HepG2 (cell line): ENCODE measurements around the gene SPATA31E1. TPM values are rescaled to one million over a fixed set of nuclear protein-coding genes. Genes with fewer than 3 reads are reported as not detected.

Experiments used
- ATAC-seq: fragments of 200-7000 bp; cut with Tn5 transposase; 3 replicates; pipeline ENCODE4 v1.9.1; 2020; ENCODE audit warnings: mild to moderate bottlenecking, moderate library complexity
- BruUV-seq: library from RNA; stranded (reverse); fragments of 400-500 nt; replicated peaks from 2 replicates; lab custom pipeline; 2021; lab: Mats Ljungman, UMichigan
- CTCF ChIA-PET: fragments of 300-600 bp; formaldehyde crosslinking; extraction: SDS; loops from one replicate; lab custom pipeline; 2021; ENCODE audit warnings: low total read pairs, inconsistent platforms, low intra/inter-chr PET ratio; lab: Yijun Ruan, JAX
- POLR2A ChIA-PET: fragments of 350-600 bp; sonication (Branson Sonifier 250); formaldehyde crosslinking; loops from one replicate; lab custom pipeline; 2020; ENCODE audit warnings: antibody characterized with exemption, inconsistent platforms; lab: Yijun Ruan, JAX
- DNase-seq: peaks from one replicate; pipeline ENCODE4 v3.0.0-alpha.2; 2015; ENCODE audit warnings: low spot score
- FAIRE-seq: peaks from 3 replicates; lab custom pipeline; 2011; peaks lifted over from hg19 to GRCh38; lab: Jason Lieb, UNC
- H2AFZ ChIP-seq: one replicate; pipeline ENCODE4 v1.6.1; 2011; ENCODE audit warnings: low read length, inconsistent platforms
- H3K27ac ChIP-seq: fragments of 300-600 bp; 3 replicates; pipeline ENCODE4 v1.8.0; 2011; ENCODE audit warnings: mixed run types, mild to moderate bottlenecking, mixed read lengths, low read length, inconsistent platforms; ENCODE audit not compliant: insufficient read depth; ENCODE audit errors: extremely low read length
- H3K27me3 ChIP-seq, 2 experiments: fragments of 200-600 bp in 1 of 2; 2 replicates in 1 of 2; 3 replicates in 1 of 2; pipeline versions ENCODE4 v1.6.0 to v1.8.0; 2011; ENCODE audit warnings: low read length in 2 of 2, mild to moderate bottlenecking in 2 of 2, moderate library complexity in 2 of 2, inconsistent platforms in 1 of 2; ENCODE audit not compliant: insufficient read depth in 2 of 2, control insufficient read depth in 1 of 2
- H3K36me3 ChIP-seq, 2 experiments: fragments of 200-600 bp in 1 of 2; replicated peaks in 1 of 2; 2 replicates in 1 of 2; 3 replicates in 1 of 2; pipeline versions ENCODE4 v1.5.1 to v1.8.0; 2011; ENCODE audit warnings: low read length in 2 of 2, inconsistent platforms in 1 of 2; ENCODE audit not compliant: insufficient read depth in 2 of 2, control insufficient read depth in 1 of 2
- H3K4me1 ChIP-seq: 2 replicates; pipeline ENCODE4 v1.5.1; 2012; ENCODE audit warnings: low read length, inconsistent platforms; ENCODE audit not compliant: insufficient read depth
- H3K4me2 ChIP-seq: 2 replicates; pipeline ENCODE4 v1.6.0; 2011; ENCODE audit warnings: low read depth, low read length, inconsistent platforms
- H3K4me3 ChIP-seq, 3 experiments: fragments of 200-600 bp in 1 of 3; sonication (generic), shearing (Covaris generic) in 1 of 3; replicated peaks in 1 of 3; 2 replicates each; pipeline ENCODE4 v1.5.1; 2011 to 2016; ENCODE audit warnings: low read length in 3 of 3, inconsistent platforms in 2 of 3, low read depth in 2 of 3, mild to moderate bottlenecking in 2 of 3, control low read depth in 1 of 3, mixed read lengths in 1 of 3; ENCODE audit not compliant: insufficient read depth in 1 of 3
- H3K79me2 ChIP-seq: one replicate; pipeline ENCODE4 v1.6.1; 2011; ENCODE audit warnings: low read length, inconsistent platforms; ENCODE audit not compliant: insufficient read depth
- H3K9ac ChIP-seq: 2 replicates; pipeline ENCODE4 v1.6.0; 2011; ENCODE audit warnings: mild to moderate bottlenecking, low read depth, low read length, inconsistent platforms; ENCODE audit not compliant: insufficient read depth
- H3K9me3 ChIP-seq: 2 replicates; pipeline ENCODE4 v1.5.1; 2012; ENCODE audit warnings: mild to moderate bottlenecking, low read length
- H4K20me1 ChIP-seq: 2 replicates; pipeline ENCODE4 v1.6.0; 2011; ENCODE audit warnings: inconsistent platforms, mild to moderate bottlenecking, low read length, moderate library complexity; ENCODE audit not compliant: insufficient read depth
- MAFF ChIP-seq: IDR thresholded peaks from 2 replicates; pipeline ENCODE4 v1.6.1; 2011; ENCODE audit warnings: low read depth, low read length, improper control_type of control experiment
- MIER2 ChIP-seq: IDR thresholded peaks from 2 replicates; pipeline ENCODE4 v1.6.1; 2016; ENCODE audit warnings: missing biosample characterization, missing genetic modification reagents
- PAF1 ChIP-seq: IDR thresholded peaks from 2 replicates; pipeline ENCODE4 v1.6.1; 2016; ENCODE audit warnings: missing genetic modification reagents, missing compliant biosample characterization
- ZNF30 ChIP-seq: sonication (generic); formaldehyde crosslinking; IDR thresholded peaks from 2 replicates; pipeline ENCODE4 v1.5.0; 2020; ENCODE audit warnings: mild to moderate bottlenecking, missing genetic modification reagents
- ZNF782 ChIP-seq: sonication (generic); formaldehyde crosslinking; IDR thresholded peaks from 2 replicates; pipeline ENCODE4 v1.4.0; 2020; ENCODE audit warnings: missing genetic modification reagents, mild to moderate bottlenecking, borderline replicate concordance
- WGBS: methylation state at CpG from one replicate; pipeline ENCODE4 v1.1.6; 2017; ENCODE audit warnings: low lambda C conversion rate; 5-methylcytosine and 5-hydroxymethylcytosine counted together
- in situ Hi-C: cut with HindIII; loops from 2 replicates; pipeline ENCODE4 v1.10.0; 2017; ENCODE audit warnings: low pct_unique_long_range_greater_than_20kb; ENCODE audit not compliant: extremely low pct_ligation_motif_present
- intact Hi-C: fragments of 100-400 bp; cut with micrococcal nuclease; formaldehyde crosslinking; loops from one replicate; pipeline ENCODE4 v1.10.0; 2022; ENCODE audit not compliant: unreplicated experiment
- polyA plus RNA-seq, 8 experiments: library from polyadenylated mRNA; depleted of rRNA in 3 of 8; stranded (reverse) in 7 of 8; unstranded in 1 of 8; fragments of >200 nt; fragmentation: Illumina TruSeq in 4 of 8; extraction: Trizol in 4 of 8; gene quantifications; 2 replicates each; pipeline versions ENCODE4 v1.2.1 to v1.2.3, GENCODE V29; 2011 to 2016; ENCODE audit warnings: low read depth in 4 of 8, missing spikeins in 1 of 8, mixed read lengths in 1 of 8; ENCODE audit not compliant: insufficient read depth in 1 of 8
- total RNA-seq, 5 experiments: library from RNA; depleted of rRNA; stranded (reverse); fragments of >200 nt; fragmentation: Illumina TruSeq; extraction: Trizol; gene quantifications; 2 replicates each; pipeline ENCODE4 v1.2.3, GENCODE V29; 2016; ENCODE audit warnings: low read depth in 1 of 5
- TF ChIP-seq, protein P1 (sequence below): sonication (generic); formaldehyde crosslinking; IDR thresholded peaks from 2 replicates; pipeline ENCODE4 v1.4.0; 2020; ENCODE audit warnings: mild to moderate bottlenecking, missing genetic modification reagents
- TF ChIP-seq, protein P2 (sequence below): sonication (generic); formaldehyde crosslinking; IDR thresholded peaks from 2 replicates; pipeline ENCODE4 v1.4.0; 2020; ENCODE audit warnings: missing genetic modification reagents
- TF ChIP-seq, protein P3 (sequence below): IDR thresholded peaks from 2 replicates; pipeline ENCODE4 v1.6.1; 2016; ENCODE audit warnings: mild to moderate bottlenecking, missing biosample characterization, missing genetic modification reagents
- TF ChIP-seq, protein P4 (sequence below): sonication (generic); formaldehyde crosslinking; IDR thresholded peaks from one replicate; pipeline ENCODE4 v1.5.1; 2020; ENCODE audit warnings: mild to moderate bottlenecking, missing genetic modification reagents; ENCODE audit errors: not compliant biosample characterization
- TF ChIP-seq, protein P5 (sequence below): IDR thresholded peaks from 2 replicates; pipeline ENCODE4 v1.6.1; 2018; ENCODE audit warnings: missing genetic modification reagents

SPATA31E1 gene
- total and polyA plus RNA-seq, 2 of the 13 experiments (the other 11 are each of a cell fraction or from before 2014, with no cell fraction given): not detected

DNA sequence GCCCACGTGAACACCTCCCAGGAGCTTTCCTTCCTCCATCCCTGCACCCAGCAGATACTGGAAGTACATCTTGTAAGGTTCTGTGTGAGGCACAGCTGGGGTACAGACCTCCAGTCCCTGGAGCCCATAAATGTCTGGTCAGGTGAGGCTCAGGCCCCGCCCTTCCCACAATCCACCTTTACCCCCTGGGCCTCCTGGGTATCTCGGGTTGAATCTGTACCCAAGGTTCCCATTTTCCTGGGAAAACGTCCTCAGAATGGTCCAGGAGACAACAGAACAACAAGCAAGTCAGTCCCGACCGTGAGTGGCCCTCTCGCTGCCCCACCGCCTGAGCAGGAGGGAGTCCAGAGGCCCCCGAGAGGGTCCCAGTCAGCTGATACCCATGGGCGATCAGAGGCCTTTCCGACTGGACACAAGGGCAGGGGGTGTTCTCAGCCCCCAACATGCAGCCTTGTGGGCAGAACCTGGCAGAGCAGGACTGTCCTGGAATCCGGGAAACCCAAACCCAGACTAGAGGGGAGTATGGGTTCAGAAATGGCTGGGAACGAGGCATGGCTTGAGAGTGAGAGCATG lies 4.3 kb downstream of the SPATA31E1 start:
- BruUV-seq: no TSS peak
- H2AFZ ChIP-seq: no peak overlapping the region
- H3K27me3 ChIP-seq: peaks cover 6 to 41% of the 10 kb centered on the region in 2 experiments; a peak in 4 of 5 replicates
- TF ChIP-seq PAF1 (CRISPR knock-in tag) (no peak), ZNF782 (CRISPR knock-in tag) (no peak), MIER2 (CRISPR knock-in tag) (no peak), MAFF (no peak), ZNF30 (CRISPR knock-in tag) (no peak)
- TF ChIP-seq, protein P1, sequence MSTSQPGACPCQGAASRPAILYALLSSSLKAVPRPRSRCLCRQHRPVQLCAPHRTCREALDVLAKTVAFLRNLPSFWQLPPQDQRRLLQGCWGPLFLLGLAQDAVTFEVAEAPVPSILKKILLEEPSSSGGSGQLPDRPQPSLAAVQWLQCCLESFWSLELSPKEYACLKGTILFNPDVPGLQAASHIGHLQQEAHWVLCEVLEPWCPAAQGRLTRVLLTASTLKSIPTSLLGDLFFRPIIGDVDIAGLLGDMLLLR (CRISPR knock-in tag): no peak
- TF ChIP-seq, protein P2, sequence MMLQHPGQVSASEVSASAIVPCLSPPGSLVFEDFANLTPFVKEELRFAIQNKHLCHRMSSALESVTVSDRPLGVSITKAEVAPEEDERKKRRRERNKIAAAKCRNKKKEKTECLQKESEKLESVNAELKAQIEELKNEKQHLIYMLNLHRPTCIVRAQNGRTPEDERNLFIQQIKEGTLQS: no peak
- TF ChIP-seq, protein P3, sequence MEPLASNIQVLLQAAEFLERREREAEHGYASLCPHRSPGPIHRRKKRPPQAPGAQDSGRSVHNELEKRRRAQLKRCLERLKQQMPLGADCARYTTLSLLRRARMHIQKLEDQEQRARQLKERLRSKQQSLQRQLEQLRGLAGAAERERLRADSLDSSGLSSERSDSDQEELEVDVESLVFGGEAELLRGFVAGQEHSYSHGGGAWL (CRISPR knock-in tag): no peak
- TF ChIP-seq, protein P4, sequence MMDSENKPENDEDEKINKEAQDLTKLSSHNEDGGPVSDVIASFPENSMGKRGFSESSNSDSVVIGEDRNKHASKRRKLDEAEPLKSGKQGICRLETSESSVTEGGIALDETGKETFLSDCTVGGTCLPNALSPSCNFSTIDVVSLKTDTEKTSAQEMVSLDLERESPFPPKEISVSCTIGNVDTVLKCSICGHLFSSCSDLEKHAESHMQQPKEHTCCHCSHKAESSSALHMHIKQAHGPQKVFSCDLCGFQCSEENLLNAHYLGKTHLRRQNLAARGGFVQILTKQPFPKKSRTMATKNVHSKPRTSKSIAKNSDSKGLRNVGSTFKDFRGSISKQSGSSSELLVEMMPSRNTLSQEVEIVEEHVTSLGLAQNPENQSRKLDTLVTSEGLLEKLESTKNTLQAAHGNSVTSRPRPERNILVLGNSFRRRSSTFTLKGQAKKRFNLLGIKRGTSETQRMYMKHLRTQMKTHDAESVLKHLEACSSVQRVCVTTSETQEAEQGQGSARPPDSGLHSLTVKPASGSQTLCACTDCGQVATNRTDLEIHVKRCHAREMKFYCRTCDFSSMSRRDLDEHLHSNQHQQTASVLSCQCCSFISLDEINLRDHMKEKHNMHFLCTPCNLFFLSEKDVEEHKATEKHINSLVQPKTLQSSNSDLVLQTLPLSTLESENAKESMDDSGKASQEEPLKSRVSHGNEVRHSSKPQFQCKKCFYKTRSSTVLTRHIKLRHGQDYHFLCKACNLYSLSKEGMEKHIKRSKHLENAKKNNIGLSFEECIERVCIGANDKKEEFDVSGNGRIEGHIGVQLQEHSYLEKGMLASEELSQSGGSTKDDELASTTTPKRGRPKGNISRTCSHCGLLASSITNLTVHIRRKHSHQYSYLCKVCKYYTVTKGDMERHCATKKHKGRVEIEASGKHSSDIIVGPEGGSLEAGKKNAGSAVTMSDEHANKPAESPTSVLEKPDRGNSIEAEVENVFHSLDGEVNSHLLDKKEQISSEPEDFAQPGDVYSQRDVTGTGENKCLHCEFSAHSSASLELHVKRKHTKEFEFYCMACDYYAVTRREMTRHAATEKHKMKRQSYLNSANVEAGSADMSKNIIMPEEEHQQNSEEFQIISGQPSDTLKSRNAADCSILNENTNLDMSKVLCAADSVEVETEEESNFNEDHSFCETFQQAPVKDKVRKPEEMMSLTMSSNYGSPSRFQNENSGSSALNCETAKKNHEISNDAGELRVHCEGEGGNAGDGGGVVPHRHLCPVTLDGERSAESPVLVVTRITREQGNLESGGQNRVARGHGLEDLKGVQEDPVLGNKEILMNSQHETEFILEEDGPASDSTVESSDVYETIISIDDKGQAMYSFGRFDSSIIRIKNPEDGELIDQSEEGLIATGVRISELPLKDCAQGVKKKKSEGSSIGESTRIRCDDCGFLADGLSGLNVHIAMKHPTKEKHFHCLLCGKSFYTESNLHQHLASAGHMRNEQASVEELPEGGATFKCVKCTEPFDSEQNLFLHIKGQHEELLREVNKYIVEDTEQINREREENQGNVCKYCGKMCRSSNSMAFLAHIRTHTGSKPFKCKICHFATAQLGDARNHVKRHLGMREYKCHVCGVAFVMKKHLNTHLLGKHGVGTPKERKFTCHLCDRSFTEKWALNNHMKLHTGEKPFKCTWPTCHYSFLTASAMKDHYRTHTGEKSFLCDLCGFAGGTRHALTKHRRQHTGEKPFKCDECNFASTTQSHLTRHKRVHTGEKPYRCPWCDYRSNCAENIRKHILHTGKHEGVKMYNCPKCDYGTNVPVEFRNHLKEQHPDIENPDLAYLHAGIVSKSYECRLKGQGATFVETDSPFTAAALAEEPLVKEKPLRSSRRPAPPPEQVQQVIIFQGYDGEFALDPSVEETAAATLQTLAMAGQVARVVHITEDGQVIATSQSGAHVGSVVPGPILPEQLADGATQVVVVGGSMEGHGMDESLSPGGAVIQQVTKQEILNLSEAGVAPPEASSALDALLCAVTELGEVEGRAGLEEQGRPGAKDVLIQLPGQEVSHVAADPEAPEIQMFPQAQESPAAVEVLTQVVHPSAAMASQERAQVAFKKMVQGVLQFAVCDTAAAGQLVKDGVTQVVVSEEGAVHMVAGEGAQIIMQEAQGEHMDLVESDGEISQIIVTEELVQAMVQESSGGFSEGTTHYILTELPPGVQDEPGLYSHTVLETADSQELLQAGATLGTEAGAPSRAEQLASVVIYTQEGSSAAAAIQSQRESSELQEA (CRISPR knock-in tag): no peak
- TF ChIP-seq, protein P5, sequence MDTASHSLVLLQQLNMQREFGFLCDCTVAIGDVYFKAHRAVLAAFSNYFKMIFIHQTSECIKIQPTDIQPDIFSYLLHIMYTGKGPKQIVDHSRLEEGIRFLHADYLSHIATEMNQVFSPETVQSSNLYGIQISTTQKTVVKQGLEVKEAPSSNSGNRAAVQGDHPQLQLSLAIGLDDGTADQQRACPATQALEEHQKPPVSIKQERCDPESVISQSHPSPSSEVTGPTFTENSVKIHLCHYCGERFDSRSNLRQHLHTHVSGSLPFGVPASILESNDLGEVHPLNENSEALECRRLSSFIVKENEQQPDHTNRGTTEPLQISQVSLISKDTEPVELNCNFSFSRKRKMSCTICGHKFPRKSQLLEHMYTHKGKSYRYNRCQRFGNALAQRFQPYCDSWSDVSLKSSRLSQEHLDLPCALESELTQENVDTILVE (CRISPR knock-in tag): no peak
- H3K4me1 ChIP-seq: no peaks in the 10 kb centered on the region
- 17% methylated on average over 2 of the region's 13 CpGs for WGBS
- POLR2A ChIA-PET: no interaction called here
- in situ Hi-C loops (no loop called here), intact Hi-C loops (no loop called here)
- ATAC-seq (no peak), DNase-seq (no peak), FAIRE-seq (no peak)
- H3K4me2 ChIP-seq: no peak overlapping the region
- no peak overlapping the region for H3K4me3 ChIP-seq
- H3K9ac ChIP-seq: no peak overlapping the region
- H4K20me1 ChIP-seq: no peaks in the 10 kb centered on the region
- H3K9me3 ChIP-seq: no peaks in the 10 kb centered on the region
- no peak overlapping the region for H3K27ac ChIP-seq
- CTCF ChIA-PET: no interaction called here
- H3K79me2 ChIP-seq: no peaks in the 10 kb centered on the region
- no peaks in the 10 kb centered on the region for H3K36me3 ChIP-seq
